NCI-H1436 (cell line): ENCODE results near the gene PEX3.
"Not testable (repeated sequence)": the region's sequence is repeated elsewhere in the genome, so short reads cannot be mapped to it uniquely, and the experiment has no call there.

Experiments
- DNase-seq: peaks from one replicate; lab custom pipeline; 2025; lab: John Stamatoyannopoulos, UW

Gene PEX3

GRCh38 chr6:143449082-143449713, 1.4 kb upstream of the PEX3 start:
- DNase-seq: no peak

- DNase-seq: no peak
Observed at GRCh38 chr6:143449714-143450452, 722 bp upstream of the PEX3 start.

DNA sequence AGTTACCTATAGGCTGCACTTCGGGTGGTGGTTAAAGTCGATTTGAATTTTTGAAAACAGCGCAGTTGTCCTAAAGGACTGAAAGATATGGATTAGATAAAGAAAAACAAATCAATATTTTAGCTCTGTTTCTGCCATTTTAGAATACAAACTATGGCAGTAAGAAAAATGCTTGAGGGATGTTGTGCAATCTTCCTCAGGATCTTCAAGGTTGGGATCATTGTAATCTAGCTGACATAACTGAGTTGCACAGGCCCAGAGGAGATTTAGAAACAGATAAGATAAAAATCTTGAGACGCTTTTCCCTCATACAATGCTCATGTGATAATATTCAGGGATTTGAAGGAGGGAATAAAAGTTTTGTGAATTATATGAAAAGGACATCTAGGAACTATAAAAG, 926 bp downstream of the PEX3 start:
- DNase-seq: no peak

- no peak for DNase-seq
Observed at GRCh38 chr6:143457563-143458359, 7.2 kb downstream of the PEX3 start.

DNA sequence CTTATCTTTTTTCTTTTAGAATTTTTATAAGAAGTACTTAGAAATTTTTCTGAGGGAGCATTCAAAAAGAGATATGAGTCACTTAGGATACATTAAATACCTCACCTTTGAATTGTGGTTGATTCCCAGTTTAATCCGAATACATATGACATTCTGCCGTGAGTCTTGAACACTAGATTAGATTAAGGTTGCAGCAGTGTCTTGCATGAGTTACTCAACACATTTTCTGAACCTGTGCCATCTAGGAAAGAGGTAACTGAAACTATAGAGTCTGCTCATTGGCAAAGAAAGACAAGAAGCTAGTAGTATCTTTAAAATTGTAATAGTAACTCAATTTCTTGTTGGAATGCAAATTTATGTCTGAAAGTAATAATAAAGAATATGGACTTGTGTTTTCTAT, 14.9 kb downstream of the PEX3 start:
- DNase-seq: no peak

DNA sequence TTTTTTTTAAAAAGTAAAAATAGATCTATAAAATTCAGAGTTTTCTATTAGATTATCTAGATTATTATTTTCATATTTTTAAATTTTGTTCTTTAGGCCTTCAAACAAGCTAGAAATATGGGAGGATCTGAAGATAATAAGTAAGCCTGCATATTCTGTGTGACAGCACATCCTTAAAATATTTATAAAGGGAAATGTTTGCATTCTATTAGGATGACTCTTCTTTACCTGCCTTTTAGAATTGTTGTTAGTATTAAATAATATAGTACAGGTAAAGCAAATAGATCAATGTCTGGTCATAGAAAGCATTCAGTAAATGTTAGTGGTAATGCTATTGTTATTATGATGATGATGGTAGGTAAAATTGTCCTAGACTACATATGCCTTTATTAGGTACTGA, 17.4 kb downstream of the PEX3 start:
- no peak for DNase-seq

GRCh38 chr6:143468823-143469222, 18.2 kb downstream of the PEX3 start:
- DNase-seq: not testable (repeated sequence)

- DNase-seq: no peak
Observed at GRCh38 chr6:143471822-143472221, 21.2 kb downstream of the PEX3 start.

DNA sequence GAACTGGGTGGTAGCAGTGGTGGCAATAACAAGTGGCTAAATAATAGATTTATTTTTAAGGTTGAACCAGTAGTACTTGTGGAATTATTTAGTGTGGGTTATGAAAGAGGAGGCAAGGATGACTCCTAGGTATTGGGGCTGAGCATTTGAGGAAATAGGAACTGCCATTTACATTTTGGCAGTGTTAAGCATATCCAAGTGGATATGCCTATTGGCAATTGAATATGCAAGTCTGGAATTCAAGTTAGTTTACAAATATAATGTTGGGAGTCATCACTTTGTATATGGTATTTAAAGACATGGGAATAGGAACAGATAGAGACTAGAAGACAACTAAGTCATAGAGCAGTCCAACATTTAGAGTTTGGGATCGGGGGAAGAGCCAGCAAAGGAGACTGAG, 25.9 kb downstream of the PEX3 start:
- no peak for DNase-seq

DNA sequence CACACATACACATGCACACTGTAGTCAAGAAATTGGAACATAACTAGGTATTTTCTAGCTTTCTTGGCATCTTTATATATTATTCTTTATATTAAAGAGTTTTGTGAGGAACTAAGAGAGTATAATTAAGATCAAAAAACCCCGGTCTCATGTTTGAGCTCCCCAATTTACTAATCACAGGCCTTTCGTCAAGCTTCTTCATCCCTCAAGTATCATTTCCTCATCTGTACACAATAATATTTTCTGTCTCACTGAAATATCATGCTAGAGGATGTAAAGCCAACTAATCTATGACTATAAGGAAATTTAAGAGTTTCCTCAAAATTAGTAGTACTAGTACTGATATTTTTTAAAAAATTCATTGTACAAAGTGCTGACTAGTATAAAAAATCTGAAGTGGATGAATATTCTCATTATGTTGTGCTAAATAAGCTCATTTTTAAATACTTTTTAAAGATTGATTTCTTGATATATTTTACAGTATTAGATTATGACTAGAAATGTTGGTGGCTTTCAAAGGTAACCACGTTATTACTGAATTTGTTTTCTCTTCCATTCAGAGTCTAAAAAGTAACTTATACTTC, 28.0 kb downstream of the PEX3 start:
- no peak for DNase-seq

GRCh38 chr6:143482593-143482992, 32.0 kb downstream of the PEX3 start:
- DNase-seq: no peak

GRCh38 chr6:143485967-143486366, 35.4 kb downstream of the PEX3 start:
- no peak for DNase-seq

DNA sequence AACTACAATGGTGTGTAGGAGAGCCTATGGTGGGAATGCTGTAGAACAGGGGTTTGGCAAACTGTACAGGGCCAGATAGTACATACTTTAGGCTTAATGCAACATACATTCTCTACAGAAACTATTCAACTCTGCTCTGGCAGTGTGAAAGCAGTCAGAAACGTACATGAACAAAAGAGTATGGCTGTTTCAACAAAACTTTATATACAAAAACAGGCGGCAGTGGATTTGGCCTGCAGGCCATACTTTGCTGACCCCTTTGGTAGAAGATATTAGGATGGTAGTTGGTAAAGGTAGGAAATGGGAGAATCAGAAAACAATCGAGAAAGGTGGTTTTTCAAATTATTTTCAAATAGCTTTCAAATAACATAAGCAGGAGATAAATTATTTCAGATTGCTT, 36.1 kb downstream of the PEX3 start:
- no peak for DNase-seq

GRCh38 chr6:143490244-143490643, 39.6 kb downstream of the PEX3 start:
- DNase-seq: no peak

DNA sequence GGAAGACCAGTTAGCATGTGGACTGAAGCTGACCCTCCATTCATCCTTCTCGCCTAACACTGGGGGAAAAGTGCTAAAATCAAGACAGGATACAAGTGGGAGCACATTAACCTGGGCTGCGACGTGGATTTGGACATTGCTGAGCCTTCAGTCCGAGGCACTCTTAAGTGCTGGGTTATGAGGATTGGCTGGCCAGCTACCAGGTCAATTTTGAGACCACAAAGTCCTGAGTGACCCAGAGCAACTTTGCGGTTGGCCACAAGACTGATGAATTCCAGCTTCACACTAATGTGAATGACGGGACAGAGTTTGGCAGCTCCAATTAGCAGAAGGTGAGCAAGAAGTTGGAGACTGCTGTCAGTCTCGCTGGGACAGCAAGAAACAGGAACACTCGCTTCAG, 40.2 kb downstream of the PEX3 start:
- DNase-seq: no peak

DNA sequence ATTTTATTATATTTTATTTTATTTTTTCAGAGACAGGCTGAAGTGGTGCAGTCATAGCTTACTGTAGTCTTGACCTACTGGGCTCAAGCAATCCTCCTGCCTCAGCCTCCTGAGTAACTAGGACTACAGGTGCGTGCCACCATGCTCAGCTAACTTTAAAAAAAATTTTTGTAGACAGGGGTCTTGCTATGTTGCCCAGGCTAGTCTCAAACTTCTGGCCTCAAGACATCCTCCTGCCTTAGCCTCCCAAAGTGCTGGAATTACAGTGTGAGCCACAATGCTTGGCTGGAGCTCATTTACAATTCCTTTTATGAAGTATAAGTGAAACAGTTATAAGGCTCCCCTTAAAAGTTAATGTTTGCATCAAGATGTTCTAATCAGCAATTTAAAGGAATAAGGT, 46.4 kb downstream of the PEX3 start:
- DNase-seq: no peak

DNA sequence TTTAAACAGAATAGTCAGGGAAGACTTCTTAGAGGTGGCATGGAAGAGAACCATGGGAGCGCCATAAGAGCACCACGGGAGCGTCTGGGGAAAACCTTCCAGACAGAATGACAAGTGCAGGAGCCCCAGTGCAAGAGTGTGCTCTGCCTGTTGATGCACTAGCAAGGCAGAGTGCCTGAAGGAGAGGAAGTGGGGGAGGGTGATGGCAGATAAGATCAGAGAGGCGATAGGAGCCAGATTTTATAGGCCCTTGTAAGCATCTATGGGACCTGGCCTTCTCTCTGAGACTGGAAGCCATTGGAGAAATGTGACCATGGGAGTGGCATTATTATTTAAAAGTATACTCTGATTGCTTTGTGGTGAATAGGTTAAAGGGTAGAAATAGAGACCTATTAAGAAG, 47.8 kb downstream of the PEX3 start:
- DNase-seq: no peak

- no peak for DNase-seq
Observed at GRCh38 chr6:143501851-143502250, 51.2 kb downstream of the PEX3 start.

GRCh38 chr6:143504369-143504768, 53.8 kb downstream of the PEX3 start:
- no peak for DNase-seq

DNA sequence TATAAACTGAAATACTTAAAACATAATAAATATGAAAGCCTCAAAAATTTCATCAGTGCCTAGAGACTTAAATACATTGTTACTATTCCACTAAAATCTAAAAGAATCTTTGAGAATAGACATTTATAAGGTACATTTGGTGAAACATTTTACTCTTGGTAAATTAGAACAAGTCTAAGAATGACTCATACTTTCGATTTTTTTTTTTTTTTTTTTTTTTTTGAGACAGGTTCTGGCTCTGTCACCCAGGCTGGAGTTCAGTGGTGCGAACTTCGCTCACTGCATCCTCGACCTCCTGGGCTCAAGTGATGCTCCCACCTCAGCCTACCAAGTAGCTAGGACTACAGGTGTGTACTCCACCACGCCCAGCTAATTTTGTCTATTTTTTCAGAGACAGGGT, 54.5 kb downstream of the PEX3 start:
- DNase-seq: no peak

DNA sequence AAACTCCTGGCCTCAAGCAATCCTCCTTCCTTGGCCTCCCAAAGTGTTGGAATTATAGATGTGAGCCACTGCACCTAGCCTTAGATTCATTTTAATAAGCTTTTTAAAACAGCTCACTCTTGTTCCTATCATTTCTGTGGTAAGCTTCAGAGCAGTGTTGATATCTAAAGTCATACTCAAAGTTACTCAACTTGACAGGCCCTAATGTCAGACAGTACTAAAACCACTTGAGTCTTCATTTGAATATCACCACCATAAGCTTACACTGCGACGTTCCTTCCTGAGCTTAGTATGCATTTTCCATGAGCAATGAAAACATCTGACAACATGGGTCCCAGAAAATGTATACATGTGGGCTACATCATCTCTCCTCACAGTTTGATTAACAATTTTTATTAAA, 54.9 kb downstream of the PEX3 start:
- DNase-seq: no peak

GRCh38 chr6:143506199-143506598, 55.6 kb downstream of the PEX3 start:
- DNase-seq: no peak

GRCh38 chr6:143506620-143507019, 56.0 kb downstream of the PEX3 start:
- no peak for DNase-seq
